Coronary artery (tissue), 2 donors: Measurements from ENCODE around the gene C11orf91.
A peak's percentile ranks its signal among the peaks of the same experiment; 100 is the strongest.
"Not testable (repeated sequence)": the region's sequence is repeated elsewhere in the genome, so short reads cannot be mapped to it uniquely, and the experiment has no call there.

Source experiments
- DNase-seq: peaks from one replicate; pipeline ENCODE4 v3.0.0-alpha.2; 2017; ENCODE audit warnings: low spot score
- H3K27ac ChIP-seq, 2 donors: fragments of 200-600 bp; sonication (generic); one replicate each; pipeline ENCODE4 v1.5.1; 2016 to 2019
- H3K4me3 ChIP-seq: fragments of 200-600 bp; sonication (generic); 2 replicates; pipeline ENCODE4 v1.5.1; 2016; ENCODE audit warnings: mild to moderate bottlenecking, moderate library complexity
- TF ChIP-seq, protein P1 (sequence below): fragments of 200-600 bp; sonication (generic); IDR thresholded peaks from one replicate; pipeline ENCODE4 v1.5.1; 2019; ENCODE audit warnings: antibody characterized with exemption

The C11orf91 gene

DNA sequence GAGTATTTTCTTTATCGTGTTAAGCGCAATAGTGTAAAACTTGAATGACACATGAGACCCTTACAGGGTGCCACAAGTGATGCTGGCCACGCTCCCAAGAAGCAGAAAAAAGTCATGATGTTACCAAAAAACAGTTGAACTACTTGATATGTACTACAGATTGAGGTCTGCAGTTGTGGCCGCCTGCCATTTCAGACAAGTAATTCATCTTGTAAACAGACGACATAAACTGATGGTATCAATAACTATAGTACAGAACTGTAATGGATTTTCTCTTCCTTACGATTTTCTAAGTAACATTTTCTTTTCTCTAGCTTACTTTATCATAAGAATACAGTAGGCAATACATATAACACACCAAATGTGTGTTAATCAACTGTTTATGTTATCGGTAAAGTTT lies 30.1 kb upstream of the C11orf91 start:
- H3K27ac ChIP-seq: no peak overlapping the region
- peak overlapping the region; percentile 40 for H3K4me3 ChIP-seq
- no peak for DNase-seq
- TF ChIP-seq, protein P1, sequence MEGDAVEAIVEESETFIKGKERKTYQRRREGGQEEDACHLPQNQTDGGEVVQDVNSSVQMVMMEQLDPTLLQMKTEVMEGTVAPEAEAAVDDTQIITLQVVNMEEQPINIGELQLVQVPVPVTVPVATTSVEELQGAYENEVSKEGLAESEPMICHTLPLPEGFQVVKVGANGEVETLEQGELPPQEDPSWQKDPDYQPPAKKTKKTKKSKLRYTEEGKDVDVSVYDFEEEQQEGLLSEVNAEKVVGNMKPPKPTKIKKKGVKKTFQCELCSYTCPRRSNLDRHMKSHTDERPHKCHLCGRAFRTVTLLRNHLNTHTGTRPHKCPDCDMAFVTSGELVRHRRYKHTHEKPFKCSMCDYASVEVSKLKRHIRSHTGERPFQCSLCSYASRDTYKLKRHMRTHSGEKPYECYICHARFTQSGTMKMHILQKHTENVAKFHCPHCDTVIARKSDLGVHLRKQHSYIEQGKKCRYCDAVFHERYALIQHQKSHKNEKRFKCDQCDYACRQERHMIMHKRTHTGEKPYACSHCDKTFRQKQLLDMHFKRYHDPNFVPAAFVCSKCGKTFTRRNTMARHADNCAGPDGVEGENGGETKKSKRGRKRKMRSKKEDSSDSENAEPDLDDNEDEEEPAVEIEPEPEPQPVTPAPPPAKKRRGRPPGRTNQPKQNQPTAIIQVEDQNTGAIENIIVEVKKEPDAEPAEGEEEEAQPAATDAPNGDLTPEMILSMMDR: no peak

DNA sequence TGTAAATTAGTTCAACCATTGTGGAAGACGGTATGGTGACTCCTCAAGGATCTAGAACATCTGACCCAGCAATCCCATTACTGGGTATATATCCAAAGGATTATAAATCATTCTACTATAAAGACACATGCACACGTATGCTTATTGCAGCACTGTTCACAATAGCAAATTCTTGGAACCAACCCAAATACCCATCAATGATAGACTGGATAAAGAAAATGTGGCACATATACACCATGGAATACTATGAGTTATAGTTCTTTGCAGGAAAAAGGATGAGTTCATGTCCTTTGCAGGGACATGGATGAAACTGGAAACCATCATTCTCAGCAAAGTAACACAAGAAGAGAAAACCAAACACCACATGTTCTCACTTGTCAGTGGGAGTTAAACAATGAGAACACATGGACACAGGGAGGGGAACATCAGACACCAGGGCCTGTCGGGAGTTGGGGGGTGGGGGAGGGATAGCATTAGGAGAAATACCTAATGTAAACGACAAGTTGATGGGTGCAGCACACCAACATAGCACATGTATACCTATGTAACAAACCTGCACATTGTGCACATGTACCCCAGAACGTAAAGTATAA lies 28.5 kb upstream of the C11orf91 start:
- not testable (repeated sequence) for H3K27ac ChIP-seq, H3K4me3 ChIP-seq, DNase-seq

DNA sequence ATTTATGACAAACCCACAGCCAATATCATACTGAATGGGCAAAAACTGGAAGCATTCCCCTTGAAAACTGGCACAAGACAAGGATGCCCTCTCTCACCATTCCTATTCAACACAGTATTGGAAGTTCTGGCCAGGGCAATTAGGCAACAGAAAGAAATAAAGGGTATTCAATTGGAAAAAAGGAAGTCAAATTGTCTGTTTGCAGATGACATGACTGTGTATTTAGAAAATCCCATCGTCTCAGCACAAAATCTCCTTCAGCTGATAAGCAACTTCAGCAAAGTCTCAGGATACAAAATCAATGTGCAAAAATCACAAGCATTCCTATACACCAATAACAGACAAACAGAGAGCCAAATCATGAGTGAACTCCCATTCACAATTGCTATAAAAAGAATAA lies 26.9 kb upstream of the C11orf91 start:
- H3K27ac ChIP-seq, H3K4me3 ChIP-seq, DNase-seq: not testable (repeated sequence)

DNA sequence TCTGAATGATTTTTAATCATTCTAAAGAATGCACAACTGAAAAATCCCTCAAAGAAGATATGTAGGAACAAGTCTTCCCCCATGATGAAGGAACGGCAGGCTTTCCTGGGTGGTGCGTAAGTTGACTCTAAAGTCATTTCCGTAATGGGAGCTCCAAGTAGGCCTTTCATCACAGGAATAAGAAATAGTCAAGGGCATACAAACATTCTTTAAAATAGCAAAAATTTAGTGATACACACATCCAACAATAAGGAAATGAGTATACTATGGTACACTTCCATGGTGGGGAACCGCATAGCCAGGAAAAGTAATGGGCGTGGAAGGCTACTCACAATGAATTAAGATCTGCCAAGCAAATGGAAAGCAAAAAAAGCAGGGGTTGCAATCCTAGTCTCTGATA lies 24.9 kb upstream of the C11orf91 start:
- TF ChIP-seq, protein P1: no peak
- no peak for DNase-seq
- Histone ChIP-seq H3K27ac (peak overlapping the region in 1 of 2 donors; percentile 41), H3K4me3 (no peak overlapping the region)

DNA sequence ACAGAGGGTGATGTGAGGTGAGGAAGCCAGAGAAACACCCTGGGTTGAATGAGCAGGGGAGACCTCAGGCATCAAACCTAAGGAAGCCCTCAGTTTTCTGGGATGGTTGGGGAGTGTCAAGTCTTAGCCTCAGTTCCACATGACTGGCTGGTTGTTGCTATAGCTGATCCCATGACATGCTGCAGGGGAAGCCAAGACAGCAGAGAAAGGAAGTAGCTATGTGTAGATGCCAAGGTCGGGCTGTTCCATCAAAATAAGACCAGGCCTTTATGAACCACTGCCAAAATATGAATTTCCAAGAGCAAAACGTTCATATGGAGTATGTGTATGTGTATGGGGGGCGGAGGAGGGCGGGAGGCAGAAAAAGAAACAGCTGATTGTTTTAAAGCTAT lies 24.0 kb upstream of the C11orf91 start:
- TF ChIP-seq, protein P1: no peak
- DNase-seq: no peak
- Histone ChIP-seq H3K4me3 (peak overlapping the region; percentile 17), H3K27ac (peak overlapping the region; percentile 25 to 82)

DNA sequence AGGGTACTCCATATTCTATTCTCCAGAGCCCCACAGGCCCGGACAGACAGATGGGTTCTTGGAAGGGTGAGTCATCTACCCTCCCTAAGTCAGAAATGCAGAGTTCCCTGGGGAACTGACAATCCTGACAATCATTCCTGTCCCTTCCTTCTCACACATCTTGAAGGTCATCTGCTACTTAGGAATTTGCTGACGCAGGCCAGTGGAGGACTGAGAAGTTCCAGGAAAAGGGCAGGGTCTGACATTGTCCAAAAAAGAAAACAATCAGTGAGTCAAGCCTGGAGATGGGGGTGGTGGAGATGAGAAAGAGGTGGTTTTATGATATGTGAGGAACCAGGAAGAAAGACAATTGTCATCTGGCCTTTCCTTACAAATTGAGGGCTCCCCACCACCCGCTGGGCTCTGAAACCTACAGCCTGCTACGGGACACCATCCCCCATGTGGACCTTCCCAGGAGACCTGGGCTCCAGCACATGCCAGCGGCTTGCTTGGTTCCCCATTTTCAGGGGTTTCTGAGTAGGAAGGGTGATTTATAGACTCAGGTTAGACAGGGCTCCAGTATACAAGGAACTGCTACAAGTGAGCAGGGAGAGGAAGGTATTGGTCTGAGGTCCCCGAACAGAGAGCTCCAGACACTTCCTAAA lies 22.7 kb upstream of the C11orf91 start:
- peak overlapping the region; percentile 25 to 82 for H3K27ac ChIP-seq
- DNase-seq: no peak
- TF ChIP-seq, protein P1: no peak
- H3K4me3 ChIP-seq: no peak overlapping the region

DNA sequence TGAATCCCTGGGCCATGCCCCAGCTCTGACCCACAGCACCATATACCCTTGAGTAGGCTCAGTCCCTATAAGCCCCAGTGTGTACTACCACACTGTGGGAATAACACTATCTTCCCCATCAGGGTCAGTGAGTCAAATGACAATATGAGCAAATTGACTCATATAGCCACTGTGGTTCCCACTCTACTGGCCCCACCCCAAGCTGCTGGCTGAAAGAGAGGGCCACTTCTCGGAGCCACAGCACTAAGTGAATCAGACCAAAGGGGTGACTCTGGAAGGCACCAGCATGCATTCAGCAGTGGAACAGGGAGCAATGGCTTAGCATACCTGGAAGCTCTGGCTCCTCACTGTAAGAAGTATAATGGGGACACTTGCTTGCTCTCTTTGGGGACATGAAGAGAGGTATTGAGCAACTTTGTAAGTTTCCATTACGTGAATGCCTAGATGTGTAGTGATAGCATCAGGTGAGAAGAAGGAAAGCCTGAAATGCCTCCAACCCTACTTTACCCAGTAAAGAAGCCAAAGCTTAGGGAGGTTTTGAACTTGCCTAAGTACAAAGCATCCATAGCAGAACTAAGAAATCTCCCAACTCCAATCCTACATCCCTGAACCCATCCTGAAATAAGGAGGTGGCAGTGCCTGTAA lies 22.1 kb upstream of the C11orf91 start:
- no peak overlapping the region for H3K4me3 ChIP-seq
- H3K27ac ChIP-seq: peak overlapping the region; percentile 28 to 82
- TF ChIP-seq, protein P1: no peak
- no peak for DNase-seq

DNA sequence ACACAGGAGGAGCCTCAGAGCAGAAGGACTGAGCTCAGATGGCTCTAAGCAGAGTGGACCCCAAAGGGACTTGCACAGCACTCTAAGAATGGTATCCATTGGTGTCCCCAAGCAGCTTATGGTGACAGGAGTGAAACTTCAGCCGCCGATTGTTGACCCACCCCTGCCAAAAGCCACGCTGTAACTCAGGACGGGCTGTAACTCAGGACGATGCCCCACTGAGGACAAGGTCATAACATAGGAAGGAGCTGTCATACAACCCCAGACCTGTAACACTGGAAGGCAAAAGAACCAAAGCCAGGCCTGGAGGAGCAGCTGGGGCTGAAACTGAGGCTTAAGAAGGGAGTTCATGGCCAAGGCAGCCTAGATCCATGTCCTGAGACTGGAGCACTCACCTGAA lies 21.4 kb upstream of the C11orf91 start:
- H3K27ac ChIP-seq: peak overlapping the region; percentile 28 to 82

More for the DNA sequence above, 21.4 kb upstream of the C11orf91 start:
- TF ChIP-seq, protein P1: no peak
- no peak overlapping the region for H3K4me3 ChIP-seq
- no peak for DNase-seq
